Omental fat pad (tissue), 4 donors: ENCODE measurements around the gene TNIP1. TPM values are rescaled to one million over a fixed set of nuclear protein-coding genes. Genes with fewer than 3 reads are reported as not detected.

Experiments used
- ATAC-seq: fragments of 150-250 bp; one replicate; pipeline ENCODE4 v1.9.1; 2016; ENCODE audit warnings: mild to moderate bottlenecking, moderate library complexity; ENCODE audit not compliant: low FRiP score
- DNase-seq: peaks from one replicate; pipeline ENCODE4 v3.0.0-alpha.2; 2019; ENCODE audit warnings: low spot score
- total RNA-seq, 4 donors: library from RNA; depleted of rRNA; stranded (reverse); fragments of >200 nt; gene quantifications; one replicate each; pipeline ENCODE4 v1.1.0, GENCODE V29; 2016
- TF ChIP-seq, protein P1 (sequence below), 3 donors: fragments of 450-650 bp; IDR thresholded peaks; one replicate each; pipeline ENCODE4 v1.5.1; 2016 to 2017; ENCODE audit warnings: antibody characterized with exemption in 3 of 3, mild to moderate bottlenecking in 3 of 3, moderate library complexity in 2 of 3

TNIP1 gene
- total RNA-seq, 4 donors from 2014 or later = 96.7 to 189 (median 149) TPM

DNA sequence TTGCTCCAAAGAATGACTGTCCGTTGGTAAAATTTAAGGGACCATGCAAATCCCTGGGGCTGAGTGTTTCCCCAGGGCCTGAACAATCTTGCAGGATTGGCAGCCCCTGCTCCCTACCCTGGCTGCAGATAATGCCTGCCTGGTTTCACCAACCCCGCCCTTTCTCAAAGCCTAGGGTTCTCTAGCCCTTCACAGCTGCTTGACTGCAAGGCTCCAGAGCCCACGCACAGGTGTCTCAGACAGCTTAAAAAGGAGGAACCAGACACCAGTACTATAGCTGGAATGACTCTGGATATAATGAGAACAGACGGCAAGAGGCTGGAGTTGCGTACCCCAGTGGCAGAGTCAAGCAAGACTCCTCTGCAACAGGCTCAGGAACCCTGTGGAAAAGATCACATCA is 25.2 kb upstream of the TNIP1 start:
- ATAC-seq (no peak), DNase-seq (no peak)
- TF ChIP-seq, protein P1, sequence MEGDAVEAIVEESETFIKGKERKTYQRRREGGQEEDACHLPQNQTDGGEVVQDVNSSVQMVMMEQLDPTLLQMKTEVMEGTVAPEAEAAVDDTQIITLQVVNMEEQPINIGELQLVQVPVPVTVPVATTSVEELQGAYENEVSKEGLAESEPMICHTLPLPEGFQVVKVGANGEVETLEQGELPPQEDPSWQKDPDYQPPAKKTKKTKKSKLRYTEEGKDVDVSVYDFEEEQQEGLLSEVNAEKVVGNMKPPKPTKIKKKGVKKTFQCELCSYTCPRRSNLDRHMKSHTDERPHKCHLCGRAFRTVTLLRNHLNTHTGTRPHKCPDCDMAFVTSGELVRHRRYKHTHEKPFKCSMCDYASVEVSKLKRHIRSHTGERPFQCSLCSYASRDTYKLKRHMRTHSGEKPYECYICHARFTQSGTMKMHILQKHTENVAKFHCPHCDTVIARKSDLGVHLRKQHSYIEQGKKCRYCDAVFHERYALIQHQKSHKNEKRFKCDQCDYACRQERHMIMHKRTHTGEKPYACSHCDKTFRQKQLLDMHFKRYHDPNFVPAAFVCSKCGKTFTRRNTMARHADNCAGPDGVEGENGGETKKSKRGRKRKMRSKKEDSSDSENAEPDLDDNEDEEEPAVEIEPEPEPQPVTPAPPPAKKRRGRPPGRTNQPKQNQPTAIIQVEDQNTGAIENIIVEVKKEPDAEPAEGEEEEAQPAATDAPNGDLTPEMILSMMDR (IDR thresholded peaks at IDR 0.05) = no peak

DNA sequence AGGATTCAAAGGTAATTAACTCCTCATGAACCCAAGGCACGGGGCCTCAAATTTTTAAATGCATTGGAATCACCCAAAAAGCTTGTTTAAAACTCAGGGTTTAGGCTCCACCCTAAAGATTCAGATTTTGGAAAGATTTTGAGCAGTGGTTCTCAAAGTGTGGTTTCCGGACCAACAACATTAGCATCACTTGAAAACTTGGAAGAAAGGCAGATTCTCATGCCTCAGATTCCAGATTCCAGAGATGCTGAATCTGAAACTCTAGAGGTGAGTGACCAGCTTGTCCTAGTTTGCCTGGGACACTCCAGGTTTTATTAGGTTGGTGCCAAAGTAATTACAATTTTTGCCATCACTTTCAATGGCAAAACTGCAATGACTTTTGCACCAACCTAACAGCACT is 24.7 kb upstream of the TNIP1 start:
- DNase-seq (no peak), ATAC-seq (no peak)
- TF ChIP-seq, protein P1 (IDR thresholded peaks at IDR 0.05) = no peak

DNA sequence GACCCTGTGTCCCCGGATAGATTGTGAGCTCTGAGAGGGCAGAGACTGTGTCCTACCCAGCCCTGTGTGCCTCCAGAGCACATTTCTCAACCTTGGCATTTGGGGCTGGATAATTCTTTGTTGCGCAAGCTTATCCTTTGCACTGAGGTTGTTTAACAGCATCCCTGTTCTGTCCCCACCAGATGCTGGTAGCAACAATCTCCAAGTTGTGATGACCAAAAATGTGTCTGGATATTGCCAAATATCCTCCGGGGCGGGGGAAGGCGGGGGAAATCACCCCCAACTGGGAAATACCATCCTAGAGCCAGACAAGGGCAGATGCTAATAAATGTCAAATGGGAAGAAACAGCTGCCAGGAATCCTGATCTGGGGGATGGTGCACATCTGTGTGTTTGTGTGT is 24.0 kb upstream of the TNIP1 start:
- DNase-seq (no peak), ATAC-seq (peak; percentile 82)
- TF ChIP-seq, protein P1 (IDR thresholded peaks at IDR 0.05) = no peak

DNA sequence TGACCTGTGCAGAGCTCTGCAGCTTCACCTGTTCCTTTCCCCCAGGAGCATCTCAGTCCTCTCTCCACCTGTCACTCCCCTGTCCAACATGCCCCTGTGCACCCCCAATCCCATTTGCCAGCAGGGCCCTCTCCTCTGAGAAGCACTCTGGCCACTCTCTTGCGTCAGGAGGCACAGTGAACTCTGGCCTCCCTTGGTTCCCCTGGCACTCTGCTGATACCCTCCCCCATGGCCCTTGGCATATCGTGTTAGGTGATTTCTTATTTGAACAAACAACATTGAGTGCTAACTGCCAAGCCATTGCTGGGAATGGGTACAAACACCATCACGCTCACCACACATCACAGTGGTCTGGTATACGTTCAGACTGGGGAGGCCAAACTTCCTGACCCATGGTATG is 20.9 kb upstream of the TNIP1 start:
- DNase-seq = no peak

DNA sequence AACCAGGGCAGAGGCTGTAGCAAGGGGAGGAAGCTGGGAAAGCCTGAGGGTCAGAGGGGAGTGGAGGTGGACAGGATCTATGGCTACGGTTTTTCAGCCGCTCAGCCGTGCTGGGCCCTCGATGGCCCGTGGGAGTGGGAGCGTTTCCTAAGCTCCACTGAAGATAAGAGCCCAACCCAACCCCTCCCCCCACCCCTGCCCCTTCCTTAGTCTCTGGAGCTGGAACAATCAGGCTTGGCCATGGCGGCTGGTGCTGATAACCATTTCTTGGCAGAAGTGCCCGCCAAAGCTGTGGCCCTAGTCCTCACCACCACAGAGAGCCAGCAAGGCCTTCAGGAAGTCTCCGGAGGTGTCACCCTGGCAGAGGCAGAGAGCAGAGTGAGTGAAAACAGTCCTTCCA is 20.3 kb upstream of the TNIP1 start:
- TF ChIP-seq, protein P1 (IDR thresholded peaks at IDR 0.05) = no peak
- DNase-seq (no peak), ATAC-seq (no peak)

More for the DNA sequence above, 20.9 kb upstream of the TNIP1 start:
- TF ChIP-seq, protein P1 (IDR thresholded peaks at IDR 0.05) = no peak
- no peak for ATAC-seq

DNA sequence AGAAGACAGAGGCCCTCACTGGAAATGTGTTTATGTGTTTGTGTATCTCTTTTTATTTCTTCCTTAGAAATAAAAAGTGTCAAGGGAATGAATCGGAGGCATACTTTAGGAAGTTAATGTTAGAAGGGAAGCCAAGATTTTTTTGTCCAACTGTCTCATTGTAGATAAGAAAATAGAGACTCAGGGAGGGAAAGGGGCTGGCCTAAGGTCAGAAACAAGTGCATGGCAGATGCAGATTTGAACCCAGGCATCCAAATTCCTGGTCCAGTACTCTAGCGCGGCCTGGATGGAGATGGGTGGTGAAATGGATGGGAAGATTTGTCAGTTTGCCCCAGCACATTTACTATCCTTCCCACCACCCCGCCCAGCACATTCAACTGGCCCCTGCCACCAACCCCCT is 19.8 kb upstream of the TNIP1 start:
- TF ChIP-seq, protein P1 (IDR thresholded peaks at IDR 0.05) = no peak
- no peak for DNase-seq
- no peak for ATAC-seq

DNA sequence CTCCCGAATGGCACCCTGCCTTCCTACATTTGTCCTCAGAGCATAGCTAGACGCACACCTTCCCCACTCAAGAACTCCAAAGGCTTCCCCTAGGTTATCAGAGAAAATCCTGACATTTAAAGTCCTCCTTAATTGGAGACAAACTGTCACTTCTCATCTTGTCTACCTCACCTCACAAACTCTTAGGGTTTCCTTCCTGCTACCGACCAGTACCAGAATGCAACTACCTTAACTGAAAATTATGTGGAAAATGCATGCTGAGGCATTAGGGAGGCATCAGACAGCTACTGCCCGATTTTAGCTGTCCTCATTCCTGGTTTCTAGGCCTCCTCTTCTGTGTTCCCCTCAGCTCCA is 17.9 kb upstream of the TNIP1 start:
- no peak for DNase-seq
- TF ChIP-seq, protein P1 (IDR thresholded peaks at IDR 0.05) = no peak
- ATAC-seq = no peak
